NB4 (cell line): Measurements from ENCODE around the gene STX4.

Source experiments
- MYC ChIP-seq: IDR thresholded peaks from 2 replicates; pipeline ENCODE4 v1.6.1; 2011; ENCODE audit warnings: low read depth, low read length
- POLR2A ChIP-seq: IDR thresholded peaks from 2 replicates; pipeline ENCODE4 v1.6.1; 2011; ENCODE audit warnings: mild to moderate bottlenecking; ENCODE audit not compliant: insufficient read length; ENCODE audit errors: extremely low read depth
- TF ChIP-seq, protein P1 (sequence below): IDR thresholded peaks from one replicate; pipeline ENCODE4 v1.5.1; 2012; ENCODE audit warnings: low read depth, low read length

DNA sequence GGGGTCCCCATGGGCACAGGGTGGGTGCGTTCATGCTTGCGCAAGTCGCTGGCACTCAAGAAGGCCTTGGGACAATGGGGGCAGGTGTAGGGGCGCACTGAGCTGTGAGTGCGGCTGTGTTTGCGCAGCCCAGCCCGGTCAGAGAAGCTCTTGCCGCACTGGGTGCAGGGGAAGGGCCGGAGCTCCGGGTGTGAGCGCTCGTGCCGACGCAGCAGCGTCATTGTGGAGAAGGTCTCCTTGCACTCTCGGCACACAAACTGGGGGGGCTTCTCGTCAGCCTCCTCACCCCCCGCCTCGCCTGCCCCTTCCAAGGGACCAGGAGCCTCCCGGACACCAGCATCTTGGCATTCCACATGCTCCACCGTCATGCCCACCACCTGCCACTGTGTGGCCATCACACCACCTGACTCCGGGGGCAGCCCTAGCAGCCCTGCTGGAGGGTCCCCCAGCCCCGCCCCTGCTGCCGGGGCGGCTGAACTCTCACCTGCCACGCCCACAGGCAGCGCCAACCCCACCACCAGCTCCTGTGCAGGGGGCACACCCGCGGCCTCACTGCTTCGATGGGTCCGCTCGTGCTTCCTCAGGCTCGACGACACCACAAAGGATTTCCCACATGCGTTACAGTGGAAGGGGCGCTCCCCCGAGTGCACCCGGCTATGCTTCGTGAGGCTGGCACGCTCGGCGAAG is 27.9 kb downstream of the STX4 start:
- TF ChIP-seq, protein P1, sequence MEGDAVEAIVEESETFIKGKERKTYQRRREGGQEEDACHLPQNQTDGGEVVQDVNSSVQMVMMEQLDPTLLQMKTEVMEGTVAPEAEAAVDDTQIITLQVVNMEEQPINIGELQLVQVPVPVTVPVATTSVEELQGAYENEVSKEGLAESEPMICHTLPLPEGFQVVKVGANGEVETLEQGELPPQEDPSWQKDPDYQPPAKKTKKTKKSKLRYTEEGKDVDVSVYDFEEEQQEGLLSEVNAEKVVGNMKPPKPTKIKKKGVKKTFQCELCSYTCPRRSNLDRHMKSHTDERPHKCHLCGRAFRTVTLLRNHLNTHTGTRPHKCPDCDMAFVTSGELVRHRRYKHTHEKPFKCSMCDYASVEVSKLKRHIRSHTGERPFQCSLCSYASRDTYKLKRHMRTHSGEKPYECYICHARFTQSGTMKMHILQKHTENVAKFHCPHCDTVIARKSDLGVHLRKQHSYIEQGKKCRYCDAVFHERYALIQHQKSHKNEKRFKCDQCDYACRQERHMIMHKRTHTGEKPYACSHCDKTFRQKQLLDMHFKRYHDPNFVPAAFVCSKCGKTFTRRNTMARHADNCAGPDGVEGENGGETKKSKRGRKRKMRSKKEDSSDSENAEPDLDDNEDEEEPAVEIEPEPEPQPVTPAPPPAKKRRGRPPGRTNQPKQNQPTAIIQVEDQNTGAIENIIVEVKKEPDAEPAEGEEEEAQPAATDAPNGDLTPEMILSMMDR = no peak
- TF ChIP-seq POLR2A = no peak
- TF ChIP-seq MYC = no peak
